HG02885 (cell line): ENCODE measurements around the gene TERB1.

Experiments
- ATAC-seq: cut with Tn5 transposase; IDR thresholded peaks from one replicate; pipeline ENCODE4 v1.9.1; 2021; ENCODE audit warnings: mild to moderate bottlenecking; ENCODE audit not compliant: unreplicated experiment, poor library complexity

TERB1 gene

DNA sequence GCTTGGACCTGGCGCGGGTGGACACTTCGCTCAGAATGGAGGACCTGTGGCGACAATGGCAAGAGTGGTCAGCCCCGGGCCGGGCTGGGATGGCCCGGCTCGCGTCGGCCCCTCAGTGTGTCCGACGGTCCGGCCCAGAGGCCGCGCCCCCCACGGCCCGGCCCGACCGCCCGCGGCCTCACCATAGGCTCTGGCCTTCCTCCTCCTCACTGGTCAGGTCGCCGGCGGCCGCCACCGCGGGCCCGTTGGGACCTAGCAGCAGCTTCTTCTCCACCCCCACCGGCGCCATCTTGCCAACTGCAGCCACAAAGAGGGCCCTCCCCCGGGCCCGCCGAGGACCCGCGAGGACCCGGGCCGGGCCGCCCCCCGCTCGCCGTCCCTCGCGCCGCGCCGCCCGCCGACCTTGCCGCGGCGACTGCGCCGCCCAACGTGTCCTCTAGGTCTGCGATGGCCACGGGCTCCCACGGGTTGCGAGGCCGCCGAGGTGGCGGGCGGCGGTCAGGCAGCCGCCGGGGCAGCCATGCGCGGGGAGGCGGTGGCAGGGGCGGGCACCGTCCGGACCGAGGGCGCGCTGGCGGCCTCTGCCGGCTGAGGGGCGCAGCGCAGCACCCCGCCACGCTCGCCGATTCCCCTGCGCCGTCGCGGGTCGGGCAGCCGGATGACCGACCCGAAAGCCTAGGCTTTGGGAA lies 49.9 kb downstream of the TERB1 start, which contains the start of gene DYNC1LI2:
TSS of gene DYNC1LI2 (minus strand) at position 307 of the 689 bp plus-strand sequence. CDS start at position 289, 18 bp downstream.
- peak; percentile 84 for ATAC-seq

DNA sequence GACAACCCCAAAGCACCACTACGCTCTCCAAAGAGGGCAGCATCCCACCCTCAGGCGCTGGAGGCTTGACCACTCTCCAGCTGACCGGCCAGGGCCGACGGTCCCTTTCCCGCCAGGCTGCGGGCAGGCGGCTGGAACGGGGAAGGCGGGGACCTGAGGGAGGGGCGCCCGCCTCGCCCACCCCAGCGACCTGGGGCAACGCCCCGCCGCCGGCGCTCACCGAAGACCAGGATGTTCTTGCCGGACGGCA lies 50.4 kb downstream of the TERB1 start:
- peak; percentile 19 for ATAC-seq

DNA sequence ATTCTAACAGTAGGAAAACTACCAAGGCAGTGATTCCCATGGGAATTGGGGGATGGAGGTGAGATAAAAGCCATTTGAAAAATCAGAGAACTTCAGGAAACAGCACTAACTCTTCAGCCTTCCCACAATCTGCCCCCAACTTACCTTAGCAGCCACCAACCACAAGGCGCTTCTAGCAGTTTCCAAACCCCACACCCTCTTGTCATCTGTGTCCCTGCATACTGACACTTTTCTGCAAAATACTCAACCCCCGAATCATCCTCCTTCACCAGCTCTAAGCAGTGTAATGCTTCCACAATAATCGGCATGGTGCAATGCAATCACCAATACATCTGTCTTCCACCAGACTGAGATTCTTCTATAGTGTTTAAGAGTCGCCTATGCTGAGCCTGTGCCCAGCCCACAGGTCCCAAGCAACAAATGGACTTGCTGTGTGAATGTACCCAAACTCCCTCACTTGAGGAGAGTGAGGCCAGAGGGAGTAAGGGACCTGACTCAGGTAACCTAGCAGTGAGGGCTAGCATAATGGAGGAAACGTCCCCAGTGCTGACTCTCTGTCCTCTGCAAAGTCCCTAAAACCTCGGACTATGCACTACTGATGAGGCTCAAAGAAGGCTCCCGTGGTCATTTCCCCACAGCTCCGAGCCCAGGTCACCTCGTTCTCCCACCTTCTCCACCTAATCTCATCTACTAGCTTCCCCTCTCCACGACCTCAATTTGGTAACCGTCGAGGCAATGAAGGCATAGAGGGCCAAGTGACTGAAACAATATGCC lies 50.9 kb downstream of the TERB1 start:
- ATAC-seq, result peak; percentile 4

DNA sequence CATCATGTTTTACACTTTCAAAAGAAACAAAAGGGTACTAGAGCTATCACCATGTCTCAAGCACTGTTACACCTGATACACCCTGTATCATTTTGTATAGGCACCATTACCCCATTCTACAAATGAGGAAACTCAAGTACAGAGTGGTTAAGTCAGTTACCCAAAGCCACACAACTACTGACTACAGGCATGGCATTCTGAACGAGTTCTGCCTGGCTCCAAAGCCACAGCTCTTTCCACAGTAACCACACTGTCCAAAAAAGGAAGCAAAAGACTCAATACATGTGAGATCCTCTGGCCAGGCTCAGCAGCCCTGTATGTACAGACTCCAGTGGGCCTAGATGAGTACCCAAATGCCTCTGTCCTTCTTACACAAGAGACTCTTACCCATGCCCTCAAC lies 54.7 kb downstream of the TERB1 start:
- peak; percentile 35 for ATAC-seq

DNA sequence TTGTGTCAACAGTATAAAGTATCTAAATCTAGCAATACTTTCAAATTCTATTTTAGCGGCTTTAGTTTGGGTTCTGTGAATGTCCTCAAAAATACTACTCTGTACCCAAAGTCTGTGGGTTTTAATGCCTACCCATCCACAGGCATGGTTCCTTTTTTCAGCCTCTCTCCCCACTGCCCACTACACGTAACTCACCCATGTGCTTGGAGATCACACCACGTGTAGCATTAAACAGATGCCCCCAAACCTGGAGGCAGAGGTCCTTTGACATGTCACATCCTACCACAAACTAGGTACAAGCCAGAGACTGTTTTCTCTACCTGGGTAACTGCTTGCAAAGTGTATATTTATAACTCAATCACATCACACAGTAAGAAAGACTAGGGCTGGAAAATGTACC lies 55.3 kb downstream of the TERB1 start:
- ATAC-seq, result no peak

DNA sequence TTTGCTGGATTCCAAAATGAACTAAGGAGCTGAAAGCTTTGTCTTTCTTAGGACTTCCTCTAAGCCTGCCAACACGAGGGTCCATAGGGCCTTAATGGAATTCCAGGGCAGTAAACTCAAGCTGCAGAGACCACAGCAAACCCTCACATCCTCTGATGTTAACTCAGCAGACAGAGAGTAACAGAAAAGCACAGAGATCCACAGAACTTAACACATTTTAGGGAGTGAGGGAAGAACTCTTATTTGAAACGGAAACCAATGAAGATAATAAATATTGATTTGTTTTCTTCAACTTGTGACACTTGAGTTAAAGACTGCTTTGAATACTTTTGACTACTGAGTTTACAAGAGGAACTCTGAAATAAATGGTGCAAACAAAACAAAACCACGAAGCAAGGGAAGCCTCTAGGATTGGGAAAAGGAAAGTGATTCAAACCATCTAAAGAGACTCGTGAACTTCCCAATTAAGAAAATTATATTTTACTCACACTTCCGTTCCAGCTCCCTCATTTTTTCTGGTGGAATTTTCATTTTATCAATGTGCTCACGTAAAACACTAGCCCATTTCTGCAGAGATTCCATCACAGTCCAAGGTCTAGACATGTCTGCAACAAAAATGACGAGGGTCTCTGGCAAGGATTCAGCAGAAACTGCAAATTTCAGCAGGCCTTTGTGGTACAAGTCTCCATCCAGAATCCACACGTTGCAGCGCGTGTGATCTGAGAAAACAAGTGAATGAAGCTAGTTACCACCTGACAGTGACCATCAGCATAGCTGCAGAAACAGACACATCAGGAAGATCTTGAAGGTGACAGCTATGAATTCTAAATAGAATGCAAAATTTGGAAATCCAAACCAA lies 59.2 kb downstream of the TERB1 start:
- no peak for ATAC-seq

DNA sequence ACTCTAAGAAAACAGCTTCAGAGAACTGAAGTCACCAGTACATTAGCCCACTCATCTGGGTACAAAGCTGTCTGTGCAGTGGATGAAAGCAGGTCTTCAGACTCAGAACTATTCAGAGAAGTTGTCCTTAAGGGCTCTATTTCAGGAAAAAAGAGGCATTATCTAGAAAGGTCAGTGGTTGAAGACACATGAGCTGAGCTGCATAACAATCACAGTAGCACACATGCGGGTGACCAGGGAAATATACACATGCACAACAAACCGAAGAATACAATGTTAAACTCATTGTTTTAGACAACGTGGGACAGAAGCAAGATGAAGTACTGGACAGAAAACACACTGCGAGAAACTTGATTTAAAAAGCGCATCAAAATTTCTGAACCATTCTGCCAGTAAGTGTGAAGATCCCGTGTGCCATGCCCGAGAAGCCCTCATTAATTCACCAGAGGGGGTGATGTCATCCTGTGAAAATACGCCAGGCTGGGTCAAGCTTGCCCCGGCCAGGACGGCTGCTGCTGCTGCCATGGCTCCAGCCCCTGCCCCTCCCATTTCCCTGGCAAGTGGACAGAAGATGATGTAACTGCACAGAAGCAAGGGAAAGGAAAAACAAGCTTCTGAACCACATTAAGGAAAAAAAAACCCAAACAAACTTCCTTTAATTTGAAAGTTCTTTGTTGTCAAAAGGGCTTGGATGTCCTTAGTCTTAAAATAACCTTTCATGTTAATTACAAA lies 60.0 kb downstream of the TERB1 start:
- ATAC-seq, result no peak

DNA sequence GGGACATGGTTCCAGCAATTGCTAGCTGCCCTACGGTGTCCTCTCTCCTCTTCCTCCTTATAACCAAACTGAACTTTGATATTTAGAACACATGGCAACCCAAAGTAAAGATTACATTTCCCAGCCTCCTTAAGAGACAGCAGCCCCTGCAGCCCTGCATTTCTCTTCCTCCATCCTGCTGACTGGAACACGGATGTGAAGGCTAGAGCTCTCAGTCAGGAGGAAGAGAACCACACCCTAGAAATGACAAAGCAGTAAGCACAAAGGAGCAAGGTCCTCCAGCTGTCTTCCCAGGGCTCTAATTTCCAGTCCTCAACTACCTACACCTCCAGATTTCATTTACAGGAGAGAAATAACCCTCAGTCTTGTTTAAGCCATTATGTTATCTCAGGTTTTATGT lies 60.9 kb downstream of the TERB1 start:
- ATAC-seq, result no peak

DNA sequence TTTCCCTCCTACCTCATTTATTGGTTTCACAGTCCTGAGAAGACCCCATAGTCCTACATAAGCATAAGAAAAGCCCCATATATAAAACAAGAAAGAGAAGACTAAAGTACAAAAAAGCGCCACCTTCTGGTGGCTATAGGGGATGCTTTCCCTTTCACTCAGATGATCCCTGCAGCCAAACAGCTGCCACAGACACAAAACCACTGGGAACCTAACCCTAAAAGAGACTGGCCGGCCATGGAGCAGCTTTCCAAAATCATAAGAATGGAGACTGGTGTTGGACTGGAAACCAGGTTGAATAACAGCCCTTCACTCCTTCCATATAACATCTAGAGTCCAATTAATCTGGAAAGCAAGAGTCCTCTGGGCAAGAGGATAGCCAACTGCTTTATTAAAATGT lies 61.4 kb downstream of the TERB1 start:
- ATAC-seq, result no peak

DNA sequence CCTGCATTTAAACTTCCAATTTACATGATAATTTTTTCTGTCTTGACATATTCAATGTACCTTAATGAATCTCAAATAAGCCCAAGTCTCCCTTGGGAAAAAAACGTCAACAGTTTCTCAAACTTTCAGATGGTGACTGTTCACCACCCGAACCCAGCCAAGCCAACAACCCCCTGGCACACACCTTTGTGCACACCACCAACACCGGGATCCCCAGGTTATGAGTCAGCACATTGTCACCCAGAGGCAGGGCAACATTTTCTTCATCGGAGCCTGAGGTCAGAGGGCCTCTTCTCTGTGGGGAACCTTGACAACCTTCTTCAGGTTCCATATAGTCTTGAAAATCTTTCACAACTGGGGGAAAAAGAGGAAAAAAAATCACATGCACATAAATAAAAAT lies 65.5 kb downstream of the TERB1 start:
- ATAC-seq, result no peak

DNA sequence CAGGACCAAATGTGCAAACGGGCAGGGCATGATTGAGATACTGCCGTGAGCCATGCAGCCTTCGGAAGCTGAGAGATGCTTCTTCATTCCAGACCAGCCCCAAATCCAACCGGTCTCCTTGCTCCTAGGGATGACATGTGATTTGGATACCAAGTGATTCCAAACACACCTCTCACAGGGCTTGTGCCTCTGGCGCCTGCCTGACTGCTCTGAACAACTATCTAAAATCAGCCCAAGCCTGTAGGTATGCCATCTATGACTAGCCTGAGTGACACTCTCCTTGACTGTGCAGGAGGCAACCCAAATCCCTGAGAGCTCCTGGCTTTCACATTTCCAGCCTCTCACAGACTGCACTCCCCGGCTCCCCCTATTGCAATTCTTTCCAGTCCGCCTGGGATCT lies 70.3 kb downstream of the TERB1 start:
- no peak for ATAC-seq

DNA sequence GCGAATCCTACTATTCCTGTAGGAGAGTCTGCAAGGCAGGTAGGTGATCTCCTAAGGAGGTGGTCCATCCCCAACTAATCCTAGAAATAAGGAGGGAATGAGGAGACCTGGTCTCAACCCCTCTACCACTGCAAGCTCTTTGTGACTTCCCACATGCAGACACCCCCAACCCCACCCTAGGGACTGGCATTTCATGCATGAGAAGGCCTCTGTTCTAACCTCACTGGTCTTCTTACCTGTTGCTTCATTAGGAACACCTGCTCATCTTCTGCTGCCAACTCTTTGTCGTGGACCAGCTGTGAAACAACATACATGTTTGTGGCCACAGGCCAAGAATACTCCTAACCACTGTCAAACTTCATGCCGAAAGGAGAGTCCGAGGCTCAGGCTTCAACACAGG lies 72.6 kb downstream of the TERB1 start:
- no peak for ATAC-seq

DNA sequence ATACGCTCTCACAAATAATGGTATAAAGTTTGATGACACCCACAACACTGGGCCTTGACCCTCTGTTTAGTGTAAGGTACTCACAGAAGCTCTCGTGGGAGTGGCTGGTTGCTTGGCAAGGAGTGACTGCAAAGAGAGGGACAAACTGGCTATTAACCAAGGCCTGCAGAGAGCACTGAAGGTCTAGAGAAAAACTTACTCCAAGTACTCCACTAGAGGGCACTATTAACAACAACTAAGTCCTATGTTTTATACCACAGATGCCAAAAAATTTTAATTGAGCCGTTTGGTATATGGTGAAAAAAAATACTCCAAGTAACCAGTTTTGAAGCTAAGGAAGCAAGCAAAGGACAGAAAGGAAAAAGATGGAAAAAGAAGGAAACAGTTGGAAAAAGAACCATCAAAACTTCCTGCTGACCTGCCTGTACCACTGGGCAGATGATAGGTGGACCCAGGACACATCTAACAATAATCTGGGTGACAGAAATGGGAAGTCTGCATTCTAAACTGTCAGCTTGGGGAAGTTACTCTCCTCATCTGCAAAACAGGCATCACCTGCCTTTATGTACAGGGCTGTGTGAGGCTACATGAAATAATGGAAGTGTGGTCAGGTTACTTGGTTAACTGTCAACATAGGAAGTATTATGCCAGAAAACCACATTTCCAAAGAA lies 73.1 kb downstream of the TERB1 start:
- no peak for ATAC-seq

DNA sequence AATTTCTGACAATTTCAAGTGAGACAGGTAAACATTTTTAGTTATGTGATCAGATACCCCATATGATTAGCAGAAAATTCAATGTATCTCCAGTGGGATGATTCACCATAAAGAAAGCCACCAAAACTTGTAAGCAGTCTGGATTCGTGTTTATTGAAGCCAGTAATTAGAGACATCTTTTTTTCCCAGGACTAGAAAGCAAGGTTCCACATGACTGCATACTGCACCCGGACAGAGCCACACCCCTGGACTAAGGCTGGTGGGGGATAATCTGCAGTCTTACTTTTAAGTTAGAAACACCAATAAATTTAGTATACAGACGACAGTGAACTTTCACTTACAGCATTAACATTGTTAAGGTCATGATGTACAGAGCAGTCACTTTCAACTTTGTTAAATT lies 80.6 kb downstream of the TERB1 start:
- no peak for ATAC-seq

DNA sequence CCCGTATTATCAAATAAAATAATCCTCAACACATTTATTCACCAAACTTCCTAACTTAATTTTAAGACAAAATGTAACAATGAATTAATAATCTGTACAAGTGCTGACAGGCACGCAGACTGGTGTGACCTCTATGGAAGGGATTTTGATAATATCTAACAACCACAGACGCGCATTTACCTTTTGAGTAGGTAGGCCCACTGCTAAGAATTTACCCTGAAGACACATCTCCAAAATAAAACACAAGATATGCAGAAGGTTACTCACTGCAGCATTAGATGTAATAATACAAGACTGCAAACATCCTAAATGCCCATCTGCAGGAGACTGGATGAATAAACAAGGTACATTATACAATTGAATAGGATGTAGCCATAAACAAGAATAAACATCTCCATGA lies 82.1 kb downstream of the TERB1 start:
- no peak for ATAC-seq

DNA sequence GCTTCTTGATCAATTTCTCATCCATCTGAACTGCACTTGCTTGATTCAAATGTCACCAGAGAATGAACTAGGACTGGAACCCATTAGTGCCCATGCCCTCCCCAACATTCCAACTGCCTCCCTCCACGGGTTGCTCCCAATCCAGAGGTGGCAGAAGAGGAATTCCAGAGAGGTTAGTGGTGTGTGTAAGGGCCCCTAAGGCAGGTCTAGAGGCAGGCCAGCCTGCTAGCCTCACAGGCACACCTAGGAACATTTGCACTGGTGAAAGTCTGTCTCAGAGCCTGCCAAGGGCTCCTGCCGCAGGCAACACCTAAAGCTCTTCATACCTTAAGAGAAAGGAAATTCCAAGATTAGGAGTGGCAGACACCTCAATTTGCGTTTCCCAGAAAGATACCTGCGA lies 83.6 kb downstream of the TERB1 start:
- no peak for ATAC-seq

DNA sequence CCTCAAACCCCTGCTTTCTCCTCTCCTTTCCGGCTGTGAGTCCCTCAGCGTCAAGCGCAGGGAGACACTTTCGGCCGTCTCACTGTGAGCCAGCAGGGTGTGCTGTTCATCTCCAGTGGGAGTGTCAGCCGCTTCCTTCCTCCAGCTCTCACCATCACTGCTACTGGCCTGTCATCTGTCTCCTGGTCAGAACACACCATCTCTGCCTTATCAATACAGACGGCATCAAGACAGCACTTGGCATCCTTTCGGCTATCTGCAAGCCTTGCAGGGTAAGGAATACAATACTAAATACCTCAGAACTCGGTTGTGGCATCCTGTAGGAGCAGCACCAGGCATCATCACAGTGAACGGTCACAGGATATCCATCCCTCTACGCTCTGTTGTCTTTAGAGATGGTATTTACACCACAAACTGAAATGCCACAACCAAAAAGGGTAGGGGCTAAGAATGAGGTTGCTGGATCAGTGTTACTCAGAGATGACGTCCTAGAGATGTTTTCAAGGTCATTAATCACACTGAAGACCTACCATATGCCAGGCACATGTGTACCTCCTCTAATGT lies 84.2 kb downstream of the TERB1 start:
- peak; percentile 50 for ATAC-seq

DNA sequence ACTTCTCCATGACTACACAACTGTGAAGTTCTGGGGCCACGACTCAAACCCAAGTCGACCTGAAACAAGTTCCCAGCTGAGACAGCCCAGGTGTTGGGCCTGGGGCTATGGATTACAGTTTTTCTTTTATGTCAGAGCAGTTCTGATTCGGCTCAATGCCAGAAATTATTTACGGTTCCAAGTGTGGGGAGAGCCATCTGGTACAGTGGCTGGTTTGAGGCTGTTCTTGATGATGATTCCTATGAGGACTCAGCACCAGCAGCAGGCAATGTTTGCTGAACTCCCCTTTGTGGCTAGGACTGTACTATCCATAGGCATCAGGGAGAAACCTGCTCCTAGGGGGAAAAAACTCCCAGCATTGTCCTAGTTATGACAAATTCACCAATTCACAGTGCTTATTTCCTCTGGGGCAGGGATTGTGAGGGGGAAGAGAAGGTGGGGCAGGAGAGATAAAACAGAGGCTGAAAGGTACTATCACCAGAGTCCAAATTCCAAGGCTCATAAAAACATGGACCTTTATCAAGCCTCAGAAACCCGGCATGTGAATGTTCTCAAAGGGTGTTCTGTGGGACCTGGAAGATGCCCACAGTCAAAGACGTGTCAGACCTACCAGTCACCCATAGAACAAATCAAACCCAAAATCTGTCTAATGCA lies 86.6 kb downstream of the TERB1 start:
- ATAC-seq, result no peak

DNA sequence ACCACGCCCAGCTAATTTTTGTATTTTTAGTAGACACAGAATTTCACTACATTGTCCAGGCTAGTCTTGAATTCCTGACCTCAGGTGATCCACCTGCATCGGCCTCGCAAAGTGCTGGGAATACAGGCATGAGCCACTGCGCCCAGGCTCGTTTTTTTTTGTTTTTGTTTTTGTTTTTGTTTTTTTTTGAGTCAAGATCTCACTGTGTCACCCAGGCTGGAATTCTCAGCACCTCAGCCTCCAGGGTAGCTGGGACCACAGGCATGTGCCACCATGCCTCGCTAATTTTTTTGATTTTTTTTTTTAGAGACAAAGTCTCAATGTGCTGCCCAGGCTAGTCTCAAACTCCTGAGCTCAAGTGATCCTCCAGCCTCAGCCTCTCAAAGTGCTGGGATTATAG lies 87.3 kb downstream of the TERB1 start:
- no peak for ATAC-seq
